Upper lobe of left lung (tissue), 6 donors: ENCODE measurements around the gene B4GALT1. TPM values are rescaled to one million over a fixed set of nuclear protein-coding genes. Genes with fewer than 3 reads are reported as not detected.

Source experiments
- ATAC-seq, 2 donors: fragments of 200-7000 bp; cut with Tn5 transposase; one replicate each; pipeline ENCODE4 v1.9.1; 2022; ENCODE audit warnings: mild to moderate bottlenecking in 2 of 2, moderate library complexity in 2 of 2; ENCODE audit not compliant: low FRiP score in 2 of 2
- DNase-seq, 2 donors: peaks; one replicate each; pipeline ENCODE4 v3.0.0-alpha.2; 2019 to 2020
- H3K27ac ChIP-seq, 4 donors: fragments of 200-600 bp; sonication (generic); one replicate each; pipeline ENCODE4 v1.5.1; 2016 to 2019
- H3K27me3 ChIP-seq, 4 donors: fragments of 200-600 bp; sonication (generic); one replicate each; pipeline ENCODE4 v1.5.1; 2017 to 2019
- H3K36me3 ChIP-seq, 4 donors: fragments of 200-600 bp; sonication (generic); one replicate each; pipeline ENCODE4 v1.5.1; 2016 to 2019
- H3K4me1 ChIP-seq, 4 donors: fragments of 200-600 bp; sonication (generic); one replicate each; pipeline ENCODE4 v1.5.1; 2018 to 2019
- H3K4me3 ChIP-seq, 4 donors: fragments of 200-600 bp; sonication (generic); one replicate each; pipeline ENCODE4 v1.5.1; 2017 to 2019; ENCODE audit warnings: mild to moderate bottlenecking in 2 of 4, moderate library complexity in 1 of 4
- H3K9me3 ChIP-seq, 4 donors: fragments of 200-600 bp; sonication (generic); one replicate each; pipeline ENCODE4 v1.5.1; 2018 to 2019
- EP300 ChIP-seq, 4 donors: sonication (generic); formaldehyde crosslinking; IDR thresholded peaks; one replicate each; pipeline ENCODE4 v1.5.1; 2017; ENCODE audit warnings: antibody characterized with exemption in 4 of 4, control low read depth in 2 of 4
- POLR2A ChIP-seq, 4 donors: fragments of 450-650 bp; IDR thresholded peaks; one replicate each; pipeline ENCODE4 v1.5.1; 2016 to 2017; ENCODE audit warnings: antibody characterized with exemption in 4 of 4, mild to moderate bottlenecking in 2 of 4
- POLR2AphosphoS5 ChIP-seq, 2 donors: sonication (generic); formaldehyde crosslinking; IDR thresholded peaks; one replicate each; pipeline ENCODE4 v1.5.1; 2017; ENCODE audit warnings: antibody characterized with exemption in 2 of 2
- WGBS, 2 donors: methylation state at CpG; one replicate each; pipeline ENCODE4 v1.1.5; 2017 to 2018; 5-methylcytosine and 5-hydroxymethylcytosine counted together
- total RNA-seq, 6 donors: library from RNA; depleted of rRNA in 4 of 6; stranded (reverse); fragments of >200 nt in 4 of 6; gene quantifications; one replicate each; pipeline versions ENCODE4 v1.1.0 to v1.2.1, GENCODE V29; 2016 to 2021
- TF ChIP-seq, protein P1 (sequence below), 6 experiments: fragments of 450-650 bp in 4 of 6; fragments of 200-600 bp in 2 of 6; sonication (generic) in 2 of 6; IDR thresholded peaks; one replicate each; pipeline ENCODE4 v1.5.1; 2016 to 2019; ENCODE audit warnings: antibody characterized with exemption in 6 of 6
- donor health status: DM: no; HTN: no; CAD: no; lungs with moderate emphysema.
- donor health status: DM: no; HTN: yes; CAD: no; lungs with severe emphysema.

Gene B4GALT1
- total RNA-seq, 6 donors from 2014 or later = 26.2 to 83.3 (median 70.8) TPM

- Histone ChIP-seq H3K36me3 (no peaks in the 10 kb centered on the region), H3K27ac (peak overlapping the region in 1 of 4 donors; percentile 14), H3K4me3 (no peak overlapping the region), H3K4me1 (peaks cover 79 to 93% (median 85%) of the 10 kb centered on the region in 4 donors), H3K9me3 (no peaks in the 10 kb centered on the region), H3K27me3 (no peaks in the 10 kb centered on the region)
- TF ChIP-seq, protein P1, sequence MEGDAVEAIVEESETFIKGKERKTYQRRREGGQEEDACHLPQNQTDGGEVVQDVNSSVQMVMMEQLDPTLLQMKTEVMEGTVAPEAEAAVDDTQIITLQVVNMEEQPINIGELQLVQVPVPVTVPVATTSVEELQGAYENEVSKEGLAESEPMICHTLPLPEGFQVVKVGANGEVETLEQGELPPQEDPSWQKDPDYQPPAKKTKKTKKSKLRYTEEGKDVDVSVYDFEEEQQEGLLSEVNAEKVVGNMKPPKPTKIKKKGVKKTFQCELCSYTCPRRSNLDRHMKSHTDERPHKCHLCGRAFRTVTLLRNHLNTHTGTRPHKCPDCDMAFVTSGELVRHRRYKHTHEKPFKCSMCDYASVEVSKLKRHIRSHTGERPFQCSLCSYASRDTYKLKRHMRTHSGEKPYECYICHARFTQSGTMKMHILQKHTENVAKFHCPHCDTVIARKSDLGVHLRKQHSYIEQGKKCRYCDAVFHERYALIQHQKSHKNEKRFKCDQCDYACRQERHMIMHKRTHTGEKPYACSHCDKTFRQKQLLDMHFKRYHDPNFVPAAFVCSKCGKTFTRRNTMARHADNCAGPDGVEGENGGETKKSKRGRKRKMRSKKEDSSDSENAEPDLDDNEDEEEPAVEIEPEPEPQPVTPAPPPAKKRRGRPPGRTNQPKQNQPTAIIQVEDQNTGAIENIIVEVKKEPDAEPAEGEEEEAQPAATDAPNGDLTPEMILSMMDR (IDR thresholded peaks at IDR 0.05) = no peak
- no peak for TF ChIP-seq POLR2AphosphoS5 (IDR thresholded peaks at IDR 0.05)
- ATAC-seq (no peak), DNase-seq (peak in 1 of 2 donors; percentile 5)
- 42 to 53% methylated on average over 4 of the region's 4 CpGs for whole genome bisulfite sequencing, 2 donors
Measured at GRCh38 chr9:33148367-33149014, 18.6 kb downstream of the B4GALT1 start.

GRCh38 chr9:33147416-33148169 lies 19.5 kb downstream of the B4GALT1 start:
- DNase-seq (peak in 1 of 2 donors; percentile 19), ATAC-seq (no peak)
- no peak for TF ChIP-seq POLR2A (IDR thresholded peaks at IDR 0.05)
- no peak for TF ChIP-seq EP300 (IDR thresholded peaks at IDR 0.05)
- TF ChIP-seq POLR2AphosphoS5 (IDR thresholded peaks at IDR 0.05) = no peak
- TF ChIP-seq, protein P1 (IDR thresholded peaks at IDR 0.05) = no peak
- H3K27ac ChIP-seq = peak overlapping the region in 1 of 4 donors; percentile 14
- H3K4me3 ChIP-seq = no peak overlapping the region
- H3K36me3 ChIP-seq = no peaks in the 10 kb centered on the region
- H3K4me1 ChIP-seq = peaks cover 83 to 94% (median 88%) of the 10 kb centered on the region in 4 donors
- no peaks in the 10 kb centered on the region for H3K27me3 ChIP-seq
- WGBS, 2 donors = 93 to 94% methylated on average over 7 of the region's 7 CpGs
- no peaks in the 10 kb centered on the region for H3K9me3 ChIP-seq

- peak overlapping the region in 2 of 4 donors; percentile 39 to 49 for H3K27ac ChIP-seq
- H3K9me3 ChIP-seq = no peaks in the 10 kb centered on the region
- ATAC-seq (no peak), DNase-seq (peak in 1 of 2 donors; percentile 15)
- 96 to 100% methylated on average over 2 of the region's 2 CpGs for WGBS, 2 donors
- no peak overlapping the region for H3K4me3 ChIP-seq
- TF ChIP-seq POLR2A (IDR thresholded peaks at IDR 0.05) = no peak
- no peak for TF ChIP-seq POLR2AphosphoS5 (IDR thresholded peaks at IDR 0.05)
- peaks cover 85 to 94% (median 88%) of the 10 kb centered on the region in 4 donors for H3K4me1 ChIP-seq
- H3K36me3 ChIP-seq = no peaks in the 10 kb centered on the region
- H3K27me3 ChIP-seq = no peaks in the 10 kb centered on the region
Measured at GRCh38 chr9:33146298-33146697, 20.8 kb downstream of the B4GALT1 start.

GRCh38 chr9:33144551-33144950 lies 22.6 kb downstream of the B4GALT1 start:
- Histone ChIP-seq H3K4me3 (no peak overlapping the region), H3K27me3 (no peaks in the 10 kb centered on the region), H3K36me3 (no peaks in the 10 kb centered on the region), H3K9me3 (no peaks in the 10 kb centered on the region), H3K4me1 (peaks cover 89 to 97% (median 93%) of the 10 kb centered on the region in 4 donors), H3K27ac (peak overlapping the region; percentile 39 to 74 (median 51))
- TF ChIP-seq POLR2AphosphoS5 (IDR thresholded peaks at IDR 0.05) (no peak), EP300 (IDR thresholded peaks at IDR 0.05) (no peak), POLR2A (IDR thresholded peaks at IDR 0.05) (no peak)
- TF ChIP-seq, protein P1 (IDR thresholded peaks at IDR 0.05) = no peak
- WGBS, 2 donors = 70 to 76% methylated on average over 3 of the region's 3 CpGs
- DNase-seq = peak in 1 of 2 donors; percentile 8
- no peak for ATAC-seq

DNA sequence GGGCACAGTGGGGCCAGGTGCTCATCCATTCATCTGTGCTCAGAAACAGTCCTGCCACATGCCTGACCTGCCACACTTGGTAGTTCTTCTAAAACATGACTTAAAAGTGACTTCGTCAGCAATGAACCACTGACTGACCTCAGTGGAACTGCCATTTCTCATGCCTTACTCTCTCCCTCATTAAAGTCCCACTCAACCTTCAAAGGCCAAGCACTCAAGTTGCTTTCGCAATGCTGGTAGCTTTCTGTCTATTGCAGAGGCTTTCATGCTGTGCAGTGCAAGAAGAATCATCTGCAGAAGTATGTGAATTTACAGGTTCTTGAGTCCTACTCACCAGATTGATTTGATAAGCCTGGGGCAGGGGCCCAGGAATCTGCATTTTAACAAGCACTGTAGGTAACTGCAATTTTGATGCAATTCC lies 23.9 kb downstream of the B4GALT1 start:
- peak; percentile 60 to 80 for TF ChIP-seq POLR2AphosphoS5 (IDR thresholded peaks at IDR 0.05)
- TF ChIP-seq, protein P1 (IDR thresholded peaks at IDR 0.05) = no peak
- TF ChIP-seq EP300 (IDR thresholded peaks at IDR 0.05) = peak in 1 of 4 donors; percentile 81
- TF ChIP-seq POLR2A (IDR thresholded peaks at IDR 0.05) = peak in 1 of 4 donors; percentile 10
- DNase-seq (peak in 1 of 2 donors; percentile 84), ATAC-seq (peak; percentile 51 to 83)
- no peak overlapping the region for H3K4me3 ChIP-seq
- no peaks in the 10 kb centered on the region for H3K27me3 ChIP-seq
- WGBS, 2 donors = 50 to 76% methylated on average over 2 of the region's 2 CpGs
- peaks cover 89 to 98% (median 95%) of the 10 kb centered on the region in 4 donors for H3K4me1 ChIP-seq
- no peaks in the 10 kb centered on the region for H3K9me3 ChIP-seq
- no peaks in the 10 kb centered on the region for H3K36me3 ChIP-seq
- H3K27ac ChIP-seq = peak overlapping the region; percentile 47 to 74 (median 65)
